Cardiac septum (tissue), 1 donor: Measurements from ENCODE around the gene COPE. TPM values are rescaled to one million over a fixed set of nuclear protein-coding genes. Genes with fewer than 3 reads are reported as not detected.

ENCODE experiments used
- DNase-seq: peaks from one replicate; pipeline ENCODE4 v3.0.0-alpha.2; 2020; ENCODE audit warnings: low spot score
- intact Hi-C: fragments of 100-400 bp; cut with DNase I; formaldehyde crosslinking; loops from one replicate; pipeline ENCODE4 v1.14.0; 2022
- total RNA-seq: library from RNA; stranded (reverse); fragmentation: NEBNext Ultra II Directional; extraction: Animal tissue kit (Norgen Biotek cat#: 25700); gene quantifications from one replicate; pipeline ENCODE4 v1.2.1, GENCODE V29; 2021
- donor health status: DM: no; HTN: no; CAD: no.

Gene COPE
- total RNA-seq, 1 donor from 2014 or later: 133 TPM

DNA sequence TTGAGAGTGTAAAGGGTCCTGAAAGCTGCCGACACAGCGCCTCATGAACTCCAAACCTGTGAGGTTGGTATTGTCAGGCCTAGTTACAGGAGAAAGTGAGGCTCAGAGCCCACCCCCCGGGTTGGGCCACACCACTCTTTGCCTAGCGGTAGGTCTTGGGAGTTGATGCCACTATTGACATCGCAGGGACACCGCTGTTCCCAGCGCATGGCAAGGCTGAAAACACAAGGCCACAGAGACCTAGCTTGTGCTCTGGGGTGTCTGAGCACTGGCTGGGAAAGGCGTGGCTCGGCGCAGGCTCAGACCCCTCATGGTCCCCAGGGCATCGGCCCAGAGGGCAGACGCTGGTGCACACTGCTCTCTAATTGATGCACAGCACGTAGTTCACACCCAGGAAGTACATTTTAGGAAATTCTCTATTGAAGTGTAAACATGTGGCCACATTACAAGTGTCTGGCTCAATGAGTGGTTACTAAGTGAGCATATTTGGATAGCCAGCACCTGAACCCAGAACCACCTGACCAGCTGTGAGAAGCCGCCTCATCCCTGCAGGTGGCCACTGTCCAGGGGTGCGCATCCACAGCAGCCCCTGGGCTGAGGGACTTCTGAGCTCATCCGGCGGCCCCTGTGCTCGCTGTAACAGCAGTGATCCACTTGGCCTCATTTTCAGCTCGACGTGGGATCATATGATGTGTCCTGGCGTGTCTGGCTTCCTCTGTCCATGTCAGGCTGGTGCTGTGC is 60.1 kb downstream of the COPE start:
- intact Hi-C loops: no loop called here
- DNase-seq: no peak

DNA sequence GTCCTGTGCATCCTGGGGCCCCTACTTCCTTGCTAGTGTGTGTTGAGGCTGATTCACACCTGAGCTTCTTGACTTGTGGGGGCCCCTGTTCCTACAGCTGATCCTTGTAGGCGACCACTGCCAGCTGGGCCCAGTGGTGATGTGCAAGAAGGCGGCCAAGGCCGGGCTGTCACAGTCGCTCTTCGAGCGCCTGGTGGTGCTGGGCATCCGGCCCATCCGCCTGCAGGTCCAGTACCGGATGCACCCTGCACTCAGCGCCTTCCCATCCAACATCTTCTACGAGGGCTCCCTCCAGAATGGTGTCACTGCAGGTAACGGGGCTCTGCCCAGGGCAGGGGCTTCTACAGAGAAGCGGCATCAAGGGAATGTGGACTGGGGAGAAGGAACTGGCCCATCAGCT is 62.0 kb downstream of the COPE start:
- no peak for DNase-seq
- intact Hi-C loops: no loop called here

DNA sequence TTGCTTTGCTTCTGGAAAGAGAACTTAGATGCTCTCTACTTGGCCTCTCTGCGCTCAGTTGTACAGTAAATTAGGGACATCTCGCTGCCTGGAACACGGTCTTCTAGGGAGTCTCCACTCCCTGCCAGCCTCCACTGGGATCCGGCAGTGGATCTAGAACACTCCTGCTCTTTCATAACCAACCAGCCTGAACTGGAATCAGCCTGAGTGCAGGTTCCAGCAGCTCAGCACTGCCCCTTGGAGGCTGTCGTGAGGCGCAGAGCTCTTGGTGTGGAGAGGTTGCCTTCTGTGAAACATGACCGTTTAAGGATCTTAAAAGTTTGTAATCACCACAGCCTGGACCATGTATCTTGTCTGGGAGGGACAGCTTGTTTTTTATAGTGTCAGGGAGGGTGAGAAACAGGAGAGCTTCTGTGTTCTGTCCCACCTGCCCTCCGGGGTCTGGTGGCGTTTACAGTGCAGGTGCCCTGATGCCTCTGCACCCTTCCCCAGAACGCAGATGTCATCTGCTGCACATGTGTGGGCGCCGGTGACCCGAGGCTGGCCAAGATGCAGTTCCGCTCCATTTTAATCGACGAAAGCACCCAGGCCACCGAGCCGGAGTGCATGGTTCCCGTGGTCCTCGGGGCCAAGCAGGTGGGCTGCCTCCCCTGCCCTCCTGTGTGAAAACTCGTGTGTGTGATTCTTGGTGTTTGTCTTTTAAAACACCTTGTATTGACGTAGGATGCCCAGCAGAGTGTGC is 62.6 kb downstream of the COPE start:
- no peak for DNase-seq
- intact Hi-C loops: no loop called here

DNA sequence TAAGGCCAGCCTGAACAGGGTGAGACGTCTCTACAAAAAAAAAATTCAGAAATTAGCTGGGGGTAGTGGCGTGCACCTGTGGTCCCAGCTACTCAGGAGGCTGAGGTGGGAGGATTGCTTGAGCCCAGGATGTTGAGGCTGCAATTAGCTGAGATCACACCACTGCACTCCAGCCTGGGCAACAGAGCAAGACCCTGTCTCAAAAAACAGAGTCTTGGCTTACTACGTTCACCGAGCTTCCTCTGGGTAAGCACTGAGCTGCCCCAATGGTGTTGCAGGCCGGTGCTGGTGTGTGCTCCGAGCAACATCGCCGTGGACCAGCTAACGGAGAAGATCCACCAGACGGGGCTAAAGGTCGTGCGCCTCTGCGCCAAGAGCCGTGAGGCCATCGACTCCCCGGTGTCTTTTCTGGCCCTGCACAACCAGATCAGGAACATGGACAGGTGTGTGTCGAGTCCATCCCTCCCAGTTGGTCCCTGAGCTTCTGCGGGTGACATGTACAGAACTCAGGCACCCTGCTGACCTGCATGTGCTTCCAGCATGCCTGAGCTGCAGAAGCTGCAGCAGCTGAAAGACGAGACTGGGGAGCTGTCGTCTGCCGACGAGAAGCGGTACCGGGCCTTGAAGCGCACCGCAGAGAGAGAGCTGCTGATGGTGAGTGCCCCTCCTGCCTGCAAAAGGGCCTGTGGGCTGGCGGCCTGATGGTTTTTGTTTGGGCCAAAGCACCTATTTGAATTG is 63.4 kb downstream of the COPE start:
- no peak for DNase-seq
- intact Hi-C loops: no loop called here

DNA sequence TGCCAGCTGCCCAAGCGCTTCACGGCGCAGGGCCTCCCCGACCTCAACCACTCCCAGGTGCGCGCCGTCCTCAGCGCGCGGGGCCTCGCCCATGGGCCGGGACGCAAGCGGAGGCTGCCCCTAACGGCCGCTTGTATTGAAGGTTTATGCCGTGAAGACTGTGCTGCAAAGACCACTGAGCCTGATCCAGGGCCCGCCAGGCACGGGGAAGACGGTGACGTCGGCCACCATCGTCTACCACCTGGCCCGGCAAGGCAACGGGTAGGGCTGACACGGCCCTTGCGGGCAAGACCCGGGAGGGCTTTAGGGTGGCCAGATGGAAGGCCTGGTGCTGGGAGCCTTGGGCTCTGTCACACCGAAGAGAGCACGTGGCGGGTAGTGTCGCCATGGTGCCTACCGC is 64.2 kb downstream of the COPE start:
- DNase-seq: no peak
- intact Hi-C loops: no loop called here

DNA sequence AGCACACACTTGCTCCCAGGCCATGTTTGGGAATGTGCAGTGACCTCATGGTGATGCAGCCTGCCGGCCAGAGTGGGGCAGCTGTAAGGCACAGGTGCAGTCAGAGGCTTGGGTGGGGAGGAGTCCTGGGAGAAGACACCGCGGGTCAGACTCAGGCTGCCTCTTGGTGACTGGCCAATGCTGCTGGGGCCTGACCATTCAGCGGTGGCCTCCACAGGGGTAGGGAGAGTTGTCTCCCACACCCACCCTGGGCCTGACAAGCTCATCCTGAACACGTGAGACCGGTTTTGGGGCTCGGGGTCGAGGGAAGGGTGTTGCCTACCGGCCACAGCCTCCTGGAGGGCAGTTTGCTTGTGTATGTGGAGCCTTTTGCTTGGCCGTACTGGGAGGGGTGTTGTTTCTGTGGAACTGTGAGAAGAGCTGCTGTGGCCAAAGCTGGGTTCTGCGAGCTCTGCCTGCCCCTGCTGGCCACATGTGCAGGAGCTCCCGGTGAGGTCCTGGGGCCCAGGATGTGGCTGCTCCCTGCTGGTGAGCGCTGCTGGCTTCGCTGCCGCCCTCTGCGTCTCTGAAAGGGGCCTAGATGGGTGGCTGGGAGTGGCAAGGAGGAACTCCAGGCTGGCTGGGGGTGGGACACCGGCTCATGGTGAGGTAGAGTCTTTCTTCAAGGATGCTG is 65.3 kb downstream of the COPE start:
- no peak for DNase-seq
- intact Hi-C loops: no loop called here

DNA sequence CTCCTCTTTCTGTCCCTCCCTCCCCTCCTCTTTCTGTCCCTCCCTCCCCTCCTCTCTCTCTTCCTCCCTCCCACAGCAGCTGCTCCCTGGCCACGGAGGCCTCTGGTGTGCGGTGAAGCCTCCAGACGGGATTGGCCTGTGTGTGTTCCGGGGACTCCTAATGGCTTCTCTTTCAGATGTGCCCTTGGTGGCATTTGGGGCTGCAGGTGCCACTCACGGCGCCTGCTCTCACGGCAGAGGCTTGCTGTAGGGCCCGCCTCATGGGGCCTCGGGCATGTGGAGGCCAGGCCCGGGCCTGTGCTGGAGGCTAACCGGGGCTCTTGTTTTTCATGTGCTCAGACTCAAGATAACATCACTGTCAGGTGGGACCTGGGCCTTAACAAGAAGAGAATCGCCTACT is 66.5 kb downstream of the COPE start:
- intact Hi-C loops: no loop called here
- no peak for DNase-seq

DNA sequence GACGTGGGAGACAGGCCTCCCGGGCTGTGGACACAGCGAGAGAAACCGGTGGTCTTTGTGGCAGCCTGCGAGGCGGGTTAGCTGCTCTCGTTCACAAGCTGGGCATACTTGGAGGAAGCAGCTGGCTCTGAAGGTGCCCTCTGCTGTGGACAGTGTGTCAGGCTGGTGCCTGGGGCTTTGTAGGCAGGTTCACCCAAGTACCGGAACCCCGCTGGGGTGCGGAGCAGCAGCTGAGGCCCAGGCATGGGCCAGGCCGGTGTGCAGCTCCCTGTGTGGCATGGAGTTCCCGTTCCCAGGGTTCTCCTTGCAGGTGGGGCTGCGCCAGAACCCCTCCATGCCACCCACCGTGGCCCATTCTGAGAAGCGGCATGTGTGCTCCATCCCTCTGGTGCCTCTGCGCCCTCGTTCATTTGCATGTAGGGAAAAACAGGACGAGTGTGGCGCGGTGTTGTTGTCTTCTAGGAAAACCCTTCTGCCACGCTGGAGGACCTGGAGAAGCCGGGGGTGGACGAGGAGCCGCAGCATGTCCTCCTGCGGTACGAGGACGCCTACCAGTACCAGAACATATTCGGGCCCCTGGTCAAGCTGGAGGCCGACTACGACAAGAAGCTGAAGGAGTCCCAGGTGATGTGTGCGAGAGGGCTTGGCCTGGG is 67.4 kb downstream of the COPE start:
- intact Hi-C loops: no loop called here
- no peak for DNase-seq

DNA sequence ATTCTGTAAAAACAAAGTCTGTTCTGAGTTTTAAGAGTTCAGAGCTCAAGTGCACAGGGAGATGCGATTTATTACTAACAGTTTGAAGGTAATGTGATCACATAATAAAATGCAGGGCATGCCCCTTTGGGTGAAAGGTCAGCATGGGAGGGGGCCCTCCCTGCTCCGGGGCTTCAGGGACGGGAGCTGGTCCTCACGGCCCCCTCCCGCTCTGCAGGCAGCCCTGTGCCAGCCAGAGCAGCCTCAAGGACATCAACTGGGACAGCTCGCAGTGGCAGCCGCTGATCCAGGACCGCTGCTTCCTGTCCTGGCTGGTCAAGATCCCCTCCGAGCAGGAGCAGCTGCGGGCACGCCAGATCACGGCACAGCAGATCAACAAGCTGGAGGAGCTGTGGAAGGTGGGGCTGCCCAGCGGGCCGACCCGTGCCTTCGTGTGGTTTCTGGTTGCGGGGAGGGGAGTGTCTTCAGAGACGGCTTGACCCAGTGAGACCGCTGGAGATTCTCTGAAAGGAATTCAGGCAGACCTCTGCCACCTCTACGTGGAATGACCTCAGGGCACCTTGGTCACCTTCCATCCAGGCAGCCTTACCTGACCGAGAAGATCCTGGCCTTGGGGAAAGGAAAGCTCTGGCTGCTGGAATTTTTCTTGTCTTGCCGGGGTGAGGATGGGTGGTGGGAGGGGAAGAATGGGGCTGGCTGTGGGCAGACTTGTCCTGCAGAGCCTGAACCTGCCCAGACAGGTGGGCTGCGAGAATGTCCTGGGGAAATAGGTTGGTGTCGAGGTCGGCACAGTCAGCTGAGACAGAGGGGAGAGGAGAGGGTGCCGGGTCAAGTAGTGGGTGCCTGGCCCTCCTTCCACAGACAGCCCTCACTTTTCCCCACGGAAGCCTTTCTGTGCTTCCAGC is 68.5 kb downstream of the COPE start:
- DNase-seq: no peak

DNA sequence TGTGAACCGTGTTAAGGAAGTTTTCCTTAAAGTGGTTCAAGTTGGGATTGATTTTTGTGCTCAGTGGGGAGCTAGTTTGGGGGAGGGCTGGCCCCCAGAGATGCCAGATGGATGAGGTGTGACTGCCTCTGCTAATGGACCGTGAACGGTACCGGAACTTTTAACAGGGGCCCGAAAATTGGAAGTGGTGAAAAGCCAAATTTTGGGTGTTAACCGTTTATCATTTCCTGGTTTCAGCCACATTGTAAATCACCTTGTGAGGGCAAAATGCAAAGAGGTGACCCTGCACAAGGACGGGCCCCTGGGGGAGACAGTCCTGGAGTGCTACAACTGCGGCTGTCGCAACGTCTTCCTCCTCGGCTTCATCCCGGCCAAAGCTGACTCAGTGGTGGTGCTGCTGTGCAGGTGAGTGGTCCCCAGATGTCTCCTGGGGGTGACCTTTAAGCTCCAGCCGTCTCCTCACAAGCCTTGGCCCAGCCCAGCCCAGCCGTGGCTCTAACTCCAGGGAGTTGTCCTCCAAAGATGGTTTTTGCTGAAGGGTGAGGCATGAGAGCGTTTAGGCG is 69.3 kb downstream of the COPE start:
- no peak for DNase-seq
- intact Hi-C loops: loop anchor here (5.0 kb wide), 2 partner anchors 258 to 383 kb away; no protein-coding TSS in a partner anchor

More for the DNA sequence above, 68.5 kb downstream of the COPE start:
- intact Hi-C loops: no loop called here

Other genes with a start within 250 kb of the COPE start
- gene CRTC1, start 235.7 kb downstream of the COPE start, total RNA-seq: 8.8 TPM
- 31.8 TPM for gene COMP, start 128.1 kb downstream of the COPE start, total RNA-seq
- 40.2 TPM for gene UPF1, start 87.4 kb downstream of the COPE start, total RNA-seq
- 1.8 TPM for gene CERS1, start 23.2 kb downstream of the COPE start, total RNA-seq
- gene DDX49, start 328 bp upstream of the COPE start, total RNA-seq: 22.9 TPM
- gene HOMER3, start 21.8 kb upstream of the COPE start, total RNA-seq: 15.6 TPM
- gene SUGP2, start 114.1 kb upstream of the COPE start, total RNA-seq: 60.4 TPM
- gene ARMC6, start 114.2 kb upstream of the COPE start, total RNA-seq: 15.9 TPM
- 14.9 TPM for gene SLC25A42, start 144.6 kb upstream of the COPE start, total RNA-seq
- gene TMEM161A, start 219.1 kb upstream of the COPE start, total RNA-seq: 12.2 TPM